ENCODE results near the gene TLR10. TPM values are rescaled to one million over a fixed set of nuclear protein-coding genes. Genes with fewer than 3 reads are reported as not detected.
A peak's percentile ranks its signal among the peaks of the same experiment; 100 is the strongest.
"Not testable (repeated sequence)": the region's sequence is repeated elsewhere in the genome, so short reads cannot be mapped to it uniquely, and the experiment has no call there.

The TLR10 gene
- total and polyA plus RNA-seq, 7 experiments from 2014 or later = 0.13 to 1.6 (median 0.25) TPM; not detected in 1

DNA sequence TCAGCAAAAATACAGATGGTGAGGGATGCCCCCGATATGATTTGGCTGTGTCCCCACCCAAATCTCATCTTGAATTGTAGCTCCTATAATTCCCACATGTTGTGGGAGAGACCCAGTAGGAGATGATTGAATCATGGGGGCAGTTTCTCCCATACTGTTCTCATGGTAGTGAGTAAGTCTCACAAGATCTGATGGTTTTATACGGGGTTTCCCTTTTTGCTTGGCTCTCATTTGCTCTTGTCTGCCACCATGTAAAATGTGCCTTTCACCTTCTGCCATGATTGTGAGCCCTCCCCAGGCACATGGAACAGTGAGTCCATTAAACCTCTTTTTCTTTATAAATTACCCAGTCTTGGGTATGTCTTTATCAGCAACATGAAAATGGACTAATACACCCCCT is 15.8 kb downstream of the TLR10 start:
- Mint-ChIP-seq H3K27me3 (peaks cover 0 to 20% (median 0%) of the 10 kb centered on the region in 5 donors), H3K9me3 (peaks cover 0 to 15% (median 7%) of the 10 kb centered on the region in 11 donors)
- H3K4me1 ChIP-seq (ENCODE audit: control insufficient read depth in 2 of 2, insufficient read depth in 2 of 2, low read length in 2 of 2); H3K27ac ChIP-seq (ENCODE audit: low read depth, low read length); ATAC-seq; H3K4me3 Mint-ChIP-seq; H3K36me3 ChIP-seq (ENCODE audit: control insufficient read depth in 2 of 3, insufficient read depth in 3 of 3, low read length in 3 of 3); H3K4me3 ChIP-seq (ENCODE audit: low read length); DNase-seq; H3K36me3 Mint-ChIP-seq; H3K4me1 Mint-ChIP-seq; H3K27ac Mint-ChIP-seq; H3K9me3 ChIP-seq (ENCODE audit: control insufficient read depth in 2 of 3, low read length in 3 of 3); intact Hi-C loops (cut with micrococcal nuclease); POLR2A ChIA-PET; H3K27me3 ChIP-seq (ENCODE audit: control insufficient read depth in 2 of 2, insufficient read depth in 2 of 2, low read length in 2 of 2): not testable (repeated sequence)
- CTCF ChIA-PET = interaction anchor here (2.2 kb wide), 1 partner anchor 15 kb away, joined by 9 read pairs; the partner anchor contains the start of gene TLR10

DNA sequence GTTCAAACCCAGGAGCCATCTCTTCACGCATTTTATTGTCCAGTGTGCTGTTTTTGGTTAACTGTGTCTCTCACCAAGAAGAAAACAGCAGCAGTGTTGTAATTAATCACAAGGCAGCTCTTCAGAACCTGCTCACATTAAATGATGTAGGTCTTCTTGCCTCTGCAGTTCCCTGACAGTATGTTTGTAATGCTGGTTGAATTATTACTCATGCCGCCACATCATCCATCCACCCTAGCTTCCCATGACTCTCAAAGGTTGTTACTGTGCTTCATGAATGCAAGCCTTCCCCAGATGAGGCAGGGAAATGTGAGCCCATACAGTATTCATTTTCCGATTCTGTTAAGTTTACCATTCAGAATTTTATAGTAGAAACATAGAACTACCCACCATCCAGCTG is 17.4 kb downstream of the TLR10 start:
- no peaks in the 10 kb centered on the region for H3K9me3 ChIP-seq (ENCODE audit: control insufficient read depth in 2 of 3, low read length in 3 of 3)
- Mint-ChIP-seq H3K27me3 (peaks cover 0 to 13% (median 0%) of the 10 kb centered on the region in 5 donors), H3K4me1 (peaks cover 8 to 22% (median 18%) of the 10 kb centered on the region in 7 donors), H3K36me3 (peaks cover 0 to 8% (median 4%) of the 10 kb centered on the region in 5 donors), H3K27ac (no peak overlapping the region), H3K9me3 (peaks cover 0 to 15% (median 7%) of the 10 kb centered on the region in 11 donors), H3K4me3 (no peak overlapping the region)
- no peak for DNase-seq
- intact Hi-C loops (cut with micrococcal nuclease) = no loop called here
- H3K4me1 ChIP-seq (ENCODE audit: control insufficient read depth in 2 of 2, insufficient read depth in 2 of 2, low read length in 2 of 2) = peaks cover 0 to 5% of the 10 kb centered on the region in 2 donors
- H3K27ac ChIP-seq (ENCODE audit: low read depth, low read length) = no peak overlapping the region
- POLR2A ChIA-PET = interaction anchor here (0.7 kb wide), 1 partner anchor 759 kb away, joined by 3 read pairs; no protein-coding TSS in a partner anchor
- no peak for ATAC-seq
- no peaks in the 10 kb centered on the region for H3K36me3 ChIP-seq (ENCODE audit: control insufficient read depth in 2 of 3, insufficient read depth in 3 of 3, low read length in 3 of 3)
- H3K4me3 ChIP-seq (ENCODE audit: low read length) = no peak overlapping the region
- CTCF ChIA-PET = interaction anchor here (0.6 to 2.2 kb wide), 5 partner anchors 17 to 1513 kb away, joined by 3 to 9 read pairs (median 4); partner anchors contain the start of genes TLR1 and TLR10
- H3K27me3 ChIP-seq (ENCODE audit: control insufficient read depth in 2 of 2, insufficient read depth in 2 of 2, low read length in 2 of 2) = no peaks in the 10 kb centered on the region

DNA sequence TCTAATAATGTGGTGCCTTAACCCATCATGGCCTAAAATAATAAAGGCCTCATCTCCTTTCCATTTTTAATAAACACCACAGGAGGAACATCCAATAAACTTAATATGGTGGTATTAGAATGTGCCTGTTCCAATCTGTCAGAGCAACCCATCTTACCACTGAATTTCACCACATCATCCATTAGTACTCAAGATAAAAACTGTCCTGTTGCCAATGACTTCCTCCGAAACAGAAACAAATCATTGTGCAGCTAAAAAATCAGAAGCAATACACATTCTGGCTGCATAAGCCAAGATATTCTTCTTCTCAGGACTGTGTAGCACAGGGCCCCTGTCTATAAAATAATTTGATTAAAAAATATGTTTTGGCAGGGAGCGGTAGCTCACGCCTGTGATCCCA is 18.5 kb downstream of the TLR10 start:
- POLR2A ChIA-PET = interaction anchor here (0.6 kb wide), 1 partner anchor 51 kb away, joined by 4 read pairs; no protein-coding TSS in a partner anchor
- H3K9me3 Mint-ChIP-seq = peaks cover 0 to 15% (median 7%) of the 10 kb centered on the region in 11 donors
- intact Hi-C loops (cut with micrococcal nuclease) = no loop called here
- no peak for ATAC-seq
- H3K27ac ChIP-seq (ENCODE audit: low read depth, low read length) = no peak overlapping the region
- H3K27me3 ChIP-seq (ENCODE audit: control insufficient read depth in 2 of 2, insufficient read depth in 2 of 2, low read length in 2 of 2) = no peaks in the 10 kb centered on the region
- H3K4me1 ChIP-seq (ENCODE audit: control insufficient read depth in 2 of 2, insufficient read depth in 2 of 2, low read length in 2 of 2) = peaks cover 0 to 5% of the 10 kb centered on the region in 2 donors
- peaks cover 8 to 25% (median 19%) of the 10 kb centered on the region in 7 donors for H3K4me1 Mint-ChIP-seq
- peaks cover 0 to 13% (median 0%) of the 10 kb centered on the region in 5 donors for H3K27me3 Mint-ChIP-seq
- no peaks in the 10 kb centered on the region for H3K9me3 ChIP-seq (ENCODE audit: control insufficient read depth in 2 of 3, low read length in 3 of 3)
- no peak overlapping the region for H3K27ac Mint-ChIP-seq
- H3K4me3 ChIP-seq (ENCODE audit: low read length) = no peak overlapping the region
- DNase-seq = no peak
- H3K4me3 Mint-ChIP-seq = no peak overlapping the region
- no peaks in the 10 kb centered on the region for H3K36me3 ChIP-seq (ENCODE audit: control insufficient read depth in 2 of 3, insufficient read depth in 3 of 3, low read length in 3 of 3)
- CTCF ChIA-PET = interaction anchor here (0.6 to 0.9 kb wide), 2 partner anchors 96 to 368 kb away, joined by 3 read pairs; no protein-coding TSS in a partner anchor
- H3K36me3 Mint-ChIP-seq = peaks cover 0 to 8% (median 4%) of the 10 kb centered on the region in 5 donors

DNA sequence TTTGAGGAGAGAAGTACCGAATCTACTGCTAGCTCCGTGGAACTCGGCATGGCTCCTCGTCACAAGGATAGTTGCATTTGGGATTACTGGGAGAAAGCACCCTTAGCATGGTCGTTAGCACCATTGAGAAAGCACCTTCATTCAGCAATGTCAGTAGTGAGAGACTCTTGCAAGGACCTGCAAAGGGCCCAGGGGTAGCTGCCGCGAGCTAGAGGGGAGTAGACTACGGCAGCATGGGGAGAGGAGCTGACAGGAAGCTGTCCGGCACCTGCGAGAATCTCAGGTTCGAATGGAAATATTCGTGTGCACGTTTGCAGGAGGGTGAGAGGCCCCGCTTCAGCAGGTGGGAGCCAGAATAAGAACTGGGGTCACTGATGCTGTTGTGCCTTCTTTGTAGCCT is 20.2 kb downstream of the TLR10 start:
- Histone ChIP-seq H3K27ac (ENCODE audit: low read depth, low read length) (no peak overlapping the region), H3K9me3 (ENCODE audit: control insufficient read depth in 2 of 3, low read length in 3 of 3) (no peaks in the 10 kb centered on the region), H3K4me3 (ENCODE audit: low read length) (no peak overlapping the region), H3K27me3 (ENCODE audit: control insufficient read depth in 2 of 2, insufficient read depth in 2 of 2, low read length in 2 of 2) (no peaks in the 10 kb centered on the region), H3K4me1 (ENCODE audit: control insufficient read depth in 2 of 2, insufficient read depth in 2 of 2, low read length in 2 of 2) (peaks cover 0 to 5% of the 10 kb centered on the region in 2 donors), H3K36me3 (ENCODE audit: control insufficient read depth in 2 of 3, insufficient read depth in 3 of 3, low read length in 3 of 3) (no peaks in the 10 kb centered on the region)
- peak overlapping the region in 4 of 10 donors; percentile 36 to 83 (median 74) for H3K4me3 Mint-ChIP-seq
- ATAC-seq (no peak), DNase-seq (no peak)
- H3K9me3 Mint-ChIP-seq = peaks cover 0 to 13% (median 6%) of the 10 kb centered on the region in 11 donors
- ChIA-PET CTCF (interaction anchor here (0.6 to 1.6 kb wide), 4 partner anchors 20 to 140 kb away, joined by 3 to 5 read pairs (median 4); no protein-coding TSS in a partner anchor), POLR2A (interaction anchor here (1.4 kb wide), 1 partner anchor 42 kb away, joined by 5 read pairs; the partner anchor contains the start of gene TLR1)
- H3K27me3 Mint-ChIP-seq = peaks cover 0 to 3% (median 0%) of the 10 kb centered on the region in 5 donors
- peaks cover 0 to 8% (median 4%) of the 10 kb centered on the region in 5 donors for H3K36me3 Mint-ChIP-seq
- intact Hi-C loops (cut with micrococcal nuclease) = no loop called here
- peak overlapping the region in 1 of 9 donors; percentile 15 for H3K27ac Mint-ChIP-seq
- peaks cover 8 to 32% (median 19%) of the 10 kb centered on the region in 7 donors for H3K4me1 Mint-ChIP-seq

DNA sequence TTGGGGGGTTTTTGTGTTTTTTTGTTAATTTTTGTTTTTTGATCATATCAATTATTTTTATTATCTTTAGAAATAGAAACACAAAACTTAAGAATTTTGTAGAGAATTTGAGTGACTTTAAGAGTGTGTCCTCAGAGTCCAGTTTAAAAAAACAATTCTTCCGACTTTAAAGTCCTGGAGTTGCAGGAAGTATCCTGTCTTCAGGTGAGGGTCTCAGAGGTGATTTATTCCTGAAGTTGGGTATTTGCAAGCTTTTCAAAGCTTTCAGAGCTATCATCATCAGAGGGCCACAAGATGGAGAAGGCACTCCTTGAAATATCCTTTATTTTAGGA is 23.0 kb downstream of the TLR10 start:
- DNase-seq = no peak
- CTCF ChIA-PET = interaction anchor here (0.6 to 5.3 kb wide), 26 partner anchors 11 to 923 kb away, joined by 3 to 50 read pairs (median 4); partner anchors contain the start of genes TLR1, TLR10 and UGDH
- H3K9me3 ChIP-seq (ENCODE audit: control insufficient read depth in 2 of 3, low read length in 3 of 3) = no peaks in the 10 kb centered on the region
- H3K4me1 Mint-ChIP-seq = peaks cover 8 to 32% (median 19%) of the 10 kb centered on the region in 7 donors
- no peak overlapping the region for H3K27ac ChIP-seq (ENCODE audit: low read depth, low read length)
- no peaks in the 10 kb centered on the region for H3K9me3 Mint-ChIP-seq
- intact Hi-C loops (cut with micrococcal nuclease) = loop anchor here (1.0 to 5.0 kb wide), 10 partner anchors 24 to 1217 kb away; partner anchors contain the start of genes TLR1 (in 2 of the 2), TLR6 (in 2 of the 2), PDS5A (in 1 of the 2) and WDR19 (in 1 of the 2)
- H3K36me3 Mint-ChIP-seq = peaks cover 0 to 2% (median 0%) of the 10 kb centered on the region in 5 donors
- H3K27me3 ChIP-seq (ENCODE audit: control insufficient read depth in 2 of 2, insufficient read depth in 2 of 2, low read length in 2 of 2) = no peaks in the 10 kb centered on the region
- H3K36me3 ChIP-seq (ENCODE audit: control insufficient read depth in 2 of 3, insufficient read depth in 3 of 3, low read length in 3 of 3) = no peaks in the 10 kb centered on the region
- H3K4me3 ChIP-seq (ENCODE audit: low read length) = no peak overlapping the region
- POLR2A ChIA-PET = interaction anchor here (0.6 to 0.8 kb wide), 2 partner anchors 8 to 23 kb away, joined by 3 read pairs; partner anchors contain the start of gene TLR10
- no peak for ATAC-seq
- no peak overlapping the region for H3K4me3 Mint-ChIP-seq
- H3K27me3 Mint-ChIP-seq = no peaks in the 10 kb centered on the region
- peaks cover 0 to 5% of the 10 kb centered on the region in 2 donors for H3K4me1 ChIP-seq (ENCODE audit: control insufficient read depth in 2 of 2, insufficient read depth in 2 of 2, low read length in 2 of 2)
- peak overlapping the region in 1 of 9 donors; percentile 10 for H3K27ac Mint-ChIP-seq

DNA sequence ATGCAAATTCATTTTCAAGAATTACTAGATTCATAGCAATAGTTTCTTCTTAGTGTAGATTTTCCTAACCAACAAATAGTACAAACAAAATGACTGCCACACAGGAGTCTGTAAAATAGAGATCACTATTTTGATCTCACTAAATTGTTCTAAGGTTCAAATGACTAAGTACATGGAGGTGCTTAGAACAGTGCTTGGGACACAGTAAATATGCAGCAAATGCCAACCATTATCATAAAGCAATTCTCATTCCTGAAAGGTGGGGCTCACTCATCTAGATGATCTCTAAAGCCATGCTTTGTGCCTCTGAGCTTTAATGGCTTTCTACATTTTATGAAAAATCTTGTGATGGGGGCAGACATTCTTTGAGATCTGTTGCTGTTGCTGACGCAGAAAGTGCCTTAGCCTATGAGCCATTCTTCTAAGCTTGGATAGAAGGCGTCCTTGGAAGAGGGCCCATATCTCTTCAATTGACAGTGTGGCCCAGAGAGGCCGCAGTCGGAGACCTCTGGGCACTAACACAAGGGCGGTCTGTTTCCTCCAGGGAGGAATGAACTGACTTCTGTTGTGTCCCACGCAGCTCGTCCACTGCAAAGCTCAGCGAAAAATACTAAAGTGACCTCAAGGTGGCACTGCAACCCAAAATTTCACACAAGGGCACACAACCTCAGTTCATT is 23.5 kb downstream of the TLR10 start:
- Histone ChIP-seq H3K27me3 (ENCODE audit: control insufficient read depth in 2 of 2, insufficient read depth in 2 of 2, low read length in 2 of 2) (no peaks in the 10 kb centered on the region), H3K4me3 (ENCODE audit: low read length) (no peak overlapping the region), H3K36me3 (ENCODE audit: control insufficient read depth in 2 of 3, insufficient read depth in 3 of 3, low read length in 3 of 3) (no peaks in the 10 kb centered on the region), H3K4me1 (ENCODE audit: control insufficient read depth in 2 of 2, insufficient read depth in 2 of 2, low read length in 2 of 2) (peaks cover 0 to 5% of the 10 kb centered on the region in 2 donors), H3K27ac (ENCODE audit: low read depth, low read length) (no peak overlapping the region), H3K9me3 (ENCODE audit: control insufficient read depth in 2 of 3, low read length in 3 of 3) (no peaks in the 10 kb centered on the region)
- Mint-ChIP-seq H3K4me3 (no peak overlapping the region), H3K27ac (peak overlapping the region in 2 of 9 donors; percentile 10 to 41), H3K4me1 (peaks cover 8 to 31% (median 19%) of the 10 kb centered on the region in 7 donors), H3K9me3 (no peaks in the 10 kb centered on the region), H3K27me3 (no peaks in the 10 kb centered on the region), H3K36me3 (peaks cover 0 to 2% (median 0%) of the 10 kb centered on the region in 5 donors)
- intact Hi-C loops (cut with micrococcal nuclease) = loop anchor here (1.0 to 5.0 kb wide), 10 partner anchors 24 to 1218 kb away; partner anchors contain the start of genes TLR1 (in 2 of the 2), TLR6 (in 2 of the 2), PDS5A (in 1 of the 2) and WDR19 (in 1 of the 2)
- POLR2A ChIA-PET = interaction anchor here (0.8 kb wide), 1 partner anchor 24 kb away, joined by 3 read pairs; the partner anchor contains the start of gene TLR10
- peak; percentile 29 to 66 (median 58) for DNase-seq
- CTCF ChIA-PET = interaction anchor here (0.6 to 5.3 kb wide), 27 partner anchors 11 to 768 kb away, joined by 3 to 50 read pairs (median 4); partner anchors contain the start of genes TLR1, TLR10 and UGDH
- peak; percentile 64 for ATAC-seq
